ENCODE data around the gene ERVMER34-1. TPM values are rescaled to one million over a fixed set of nuclear protein-coding genes. Genes with fewer than 3 reads are reported as not detected.

Gene ERVMER34-1
- total RNA-seq, 2 donors from 2014 or later: 0.33 to 0.52 TPM

DNA sequence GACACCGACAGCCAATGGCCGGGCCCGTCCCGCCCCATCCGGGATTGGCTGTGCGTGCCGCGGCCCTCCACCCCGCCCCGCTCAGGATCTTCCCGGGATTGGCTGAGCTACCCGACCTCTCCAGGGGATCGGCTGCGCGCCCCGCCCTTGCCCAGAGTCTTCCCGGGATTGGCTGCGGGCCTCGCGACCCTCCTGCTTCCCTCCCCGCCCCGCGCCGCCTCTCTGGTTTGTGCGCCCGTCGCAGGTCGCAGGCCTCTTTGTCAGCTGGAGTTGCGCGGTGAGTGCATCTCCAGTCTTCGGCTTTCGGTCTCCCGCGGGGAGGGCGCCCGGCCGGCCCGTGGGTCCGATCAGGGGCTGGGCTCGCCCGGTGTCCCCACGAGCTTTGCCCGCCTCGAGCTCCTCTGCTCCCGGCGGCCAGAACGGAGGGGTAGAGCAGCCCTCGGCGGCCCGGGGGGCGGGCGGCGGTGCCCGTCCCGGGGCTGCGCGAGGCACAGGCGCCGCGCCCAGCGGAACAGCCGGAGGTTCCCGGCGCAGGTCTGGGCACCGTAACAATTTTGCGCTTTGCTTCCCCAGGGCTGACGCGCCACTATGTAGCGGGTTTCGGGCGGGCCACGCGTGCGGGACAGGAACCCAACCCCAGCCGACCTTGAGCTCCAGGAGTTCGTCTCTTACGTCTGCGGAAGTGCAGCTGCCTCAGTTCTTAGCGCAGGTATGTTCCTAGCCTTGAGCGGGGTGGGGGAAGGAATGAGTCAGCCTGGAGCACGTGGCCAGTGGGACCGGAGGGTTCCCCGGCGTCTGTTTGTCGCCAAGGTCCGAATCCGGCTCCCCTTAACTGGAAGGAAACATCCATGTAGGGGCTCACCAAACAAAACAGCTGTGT, 38.7 kb downstream of the ERVMER34-1 start:
- 0 to 1% methylated on average over 6 to 84 of the region's 87 CpGs for whole genome bisulfite sequencing, 2 donors
- peak overlapping the region; percentile 96 to 99 (median 98) for H3K27ac ChIP-seq

DNA sequence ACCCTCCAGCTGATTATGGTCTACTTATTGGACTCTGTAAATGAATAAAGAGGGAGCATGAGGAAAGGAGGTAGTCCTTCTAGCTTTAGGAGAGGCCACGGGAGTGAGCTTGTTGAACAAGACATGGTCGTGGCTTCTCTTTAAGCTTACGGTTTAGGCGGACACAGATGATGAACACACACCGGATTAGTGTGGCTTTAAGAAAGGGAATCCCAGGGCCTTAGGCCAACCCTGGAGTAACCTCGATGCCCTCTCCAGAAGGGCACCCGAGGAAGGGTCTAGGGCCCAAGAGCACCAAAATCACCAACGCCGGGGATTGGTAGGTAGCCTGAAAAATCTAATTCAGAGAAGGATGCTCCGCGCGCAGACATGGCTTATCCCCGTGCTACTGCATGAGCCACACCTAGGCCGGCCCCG, 39.4 kb downstream of the ERVMER34-1 start:
- WGBS, 2 donors: 14 to 30% methylated on average over 13 to 15 of the region's 15 CpGs
- peaks cover 31% of the 10 kb centered on the region for H3K4me1 ChIP-seq
- peak overlapping the region in 3 of 4 donors; percentile 96 to 99 (median 98) for H3K27ac ChIP-seq
- no peak overlapping the region for H3K4me3 ChIP-seq
- no peaks in the 10 kb centered on the region for H3K27me3 ChIP-seq
- no peaks in the 10 kb centered on the region for H3K9me3 ChIP-seq
- intact Hi-C loops (cut with DNase I): no loop called here
- no peaks in the 10 kb centered on the region for H3K36me3 ChIP-seq (replicated peaks in 1 of 2; ENCODE audit: insufficient read depth in 1 of 2, low read depth in 2 of 2)
- ATAC-seq (no peak), DNase-seq (no peak)
- no peak for TF ChIP-seq CTCF (IDR thresholded peaks at IDR 0.05)
- TF ChIP-seq POLR2A (IDR thresholded peaks at IDR 0.05): no peak

More for the DNA sequence above, 38.7 kb downstream of the ERVMER34-1 start:
- Histone ChIP-seq H3K36me3 (replicated peaks in 1 of 2; ENCODE audit: insufficient read depth in 1 of 2, low read depth in 2 of 2) (no peaks in the 10 kb centered on the region), H3K9me3 (no peaks in the 10 kb centered on the region), H3K27me3 (no peaks in the 10 kb centered on the region), H3K4me1 (peaks cover 31% of the 10 kb centered on the region), H3K4me3 (peak overlapping the region; percentile 64)
- intact Hi-C loops (cut with DNase I): no loop called here
- peak; percentile 97 for ATAC-seq
- TF ChIP-seq CTCF (IDR thresholded peaks at IDR 0.05) (no peak), POLR2A (IDR thresholded peaks at IDR 0.05) (peak; percentile 91 to 98 (median 97))
- peak; percentile 98 to 99 (median 98) for DNase-seq

DNA sequence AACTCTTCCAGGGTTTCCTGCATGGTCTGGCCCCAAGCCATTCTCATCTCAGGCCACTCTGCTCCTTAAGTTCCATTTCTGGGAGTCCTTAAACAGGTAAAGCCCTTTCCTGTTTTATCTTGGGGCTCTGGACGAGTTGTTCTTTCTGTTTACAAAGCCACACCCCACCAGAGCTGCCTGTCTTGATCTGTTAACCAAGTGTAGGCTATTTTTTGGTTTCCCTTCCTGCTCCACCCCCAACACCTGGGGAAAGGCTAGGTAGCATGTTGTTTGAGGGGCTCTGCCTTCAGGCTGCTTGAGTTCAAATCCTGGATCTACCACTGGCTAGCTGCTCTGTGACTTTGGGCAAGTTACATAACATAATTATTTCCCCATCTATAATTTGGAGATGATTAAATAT, 40.0 kb downstream of the ERVMER34-1 start:
- ATAC-seq: no peak
- intact Hi-C loops (cut with DNase I): no loop called here
- Histone ChIP-seq H3K36me3 (replicated peaks in 1 of 2; ENCODE audit: insufficient read depth in 1 of 2, low read depth in 2 of 2) (no peaks in the 10 kb centered on the region), H3K27me3 (no peaks in the 10 kb centered on the region), H3K27ac (no peak overlapping the region), H3K4me1 (peaks cover 31% of the 10 kb centered on the region), H3K4me3 (no peak overlapping the region), H3K9me3 (no peaks in the 10 kb centered on the region)
- WGBS, 2 donors: 36 to 54% methylated on average over 1 of the region's 1 CpG
- no peak for TF ChIP-seq POLR2A (IDR thresholded peaks at IDR 0.05)
- TF ChIP-seq CTCF (IDR thresholded peaks at IDR 0.05): no peak
- DNase-seq: no peak

DNA sequence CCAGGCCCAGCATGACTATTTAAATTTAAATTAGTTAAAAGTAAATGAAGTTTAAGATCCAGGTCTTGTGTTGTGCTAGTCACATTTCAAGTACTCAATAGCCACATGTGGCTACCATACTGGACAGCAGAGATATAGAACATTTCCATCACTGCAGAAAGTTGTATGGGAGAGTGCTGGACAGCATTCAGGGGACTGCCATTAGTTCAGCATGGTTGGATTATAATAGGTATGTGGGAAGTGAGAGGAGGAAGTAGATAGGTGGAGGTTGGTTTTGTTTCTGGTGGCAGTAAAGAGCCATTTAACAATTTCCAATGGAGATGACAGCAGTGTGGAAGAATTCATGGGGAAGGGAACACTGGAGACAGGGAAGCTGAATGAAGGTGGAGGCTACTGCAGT, 42.1 kb downstream of the ERVMER34-1 start:
- DNase-seq: no peak
- H3K27me3 ChIP-seq: no peaks in the 10 kb centered on the region
- intact Hi-C loops (cut with DNase I): no loop called here

More for the DNA sequence above, 42.1 kb downstream of the ERVMER34-1 start:
- no peak for ATAC-seq
- no peak for TF ChIP-seq CTCF (IDR thresholded peaks at IDR 0.05)
- no peak for TF ChIP-seq POLR2A (IDR thresholded peaks at IDR 0.05)
- H3K36me3 ChIP-seq (replicated peaks in 1 of 2; ENCODE audit: insufficient read depth in 1 of 2, low read depth in 2 of 2): no peaks in the 10 kb centered on the region
- peaks cover 17% of the 10 kb centered on the region for H3K4me1 ChIP-seq
- H3K4me3 ChIP-seq: no peak overlapping the region
- no peak overlapping the region for H3K27ac ChIP-seq
- no peaks in the 10 kb centered on the region for H3K9me3 ChIP-seq

Measured in body of pancreas (tissue), 4 donors.